ENCODE measurements around the gene TIMP3. TPM values are rescaled to one million over a fixed set of nuclear protein-coding genes. Genes with fewer than 3 reads are reported as not detected.

Gene TIMP3
- total RNA-seq, 4 donors from 2014 or later, result 68.1 to 381 (median 202) TPM

DNA sequence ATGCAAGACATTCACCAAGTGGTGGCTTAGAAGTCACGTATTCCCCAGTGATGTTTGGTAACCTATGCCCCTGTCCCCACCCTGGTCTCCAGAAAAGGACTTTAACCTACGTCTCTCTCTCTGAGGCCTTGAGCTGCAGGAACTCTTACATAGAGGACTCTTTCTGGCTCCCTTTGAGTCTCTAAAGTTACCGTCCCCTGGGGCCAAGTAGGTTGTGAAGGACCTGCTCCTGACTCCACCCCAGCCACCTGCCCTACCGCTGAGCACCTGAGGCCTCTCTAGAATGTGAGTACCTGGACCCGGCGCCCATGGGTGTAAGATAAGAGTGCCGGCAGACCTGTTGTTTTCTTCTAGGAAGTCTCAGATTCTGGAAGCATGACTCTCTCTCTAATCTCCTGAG, 95.4 kb downstream of the TIMP3 start:
- intact Hi-C loops (cut with DNase I; ENCODE audit: low total_unique reads), result no loop called here
- no peak overlapping the region for H3K4me3 ChIP-seq (ENCODE audit: low read depth, poor library complexity, severe bottlenecking)
- 73 to 76% methylated on average over 7 of the region's 7 CpGs for WGBS, 2 donors
- TF ChIP-seq POLR2A (IDR thresholded peaks at IDR 0.05), result no peak
- TF ChIP-seq, protein P1, sequence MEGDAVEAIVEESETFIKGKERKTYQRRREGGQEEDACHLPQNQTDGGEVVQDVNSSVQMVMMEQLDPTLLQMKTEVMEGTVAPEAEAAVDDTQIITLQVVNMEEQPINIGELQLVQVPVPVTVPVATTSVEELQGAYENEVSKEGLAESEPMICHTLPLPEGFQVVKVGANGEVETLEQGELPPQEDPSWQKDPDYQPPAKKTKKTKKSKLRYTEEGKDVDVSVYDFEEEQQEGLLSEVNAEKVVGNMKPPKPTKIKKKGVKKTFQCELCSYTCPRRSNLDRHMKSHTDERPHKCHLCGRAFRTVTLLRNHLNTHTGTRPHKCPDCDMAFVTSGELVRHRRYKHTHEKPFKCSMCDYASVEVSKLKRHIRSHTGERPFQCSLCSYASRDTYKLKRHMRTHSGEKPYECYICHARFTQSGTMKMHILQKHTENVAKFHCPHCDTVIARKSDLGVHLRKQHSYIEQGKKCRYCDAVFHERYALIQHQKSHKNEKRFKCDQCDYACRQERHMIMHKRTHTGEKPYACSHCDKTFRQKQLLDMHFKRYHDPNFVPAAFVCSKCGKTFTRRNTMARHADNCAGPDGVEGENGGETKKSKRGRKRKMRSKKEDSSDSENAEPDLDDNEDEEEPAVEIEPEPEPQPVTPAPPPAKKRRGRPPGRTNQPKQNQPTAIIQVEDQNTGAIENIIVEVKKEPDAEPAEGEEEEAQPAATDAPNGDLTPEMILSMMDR (IDR thresholded peaks at IDR 0.05), result no peak
- no peak for DNase-seq (ENCODE audit: low spot score in 2 of 2)

- DNase-seq (ENCODE audit: low spot score in 2 of 2), result no peak
- H3K4me3 ChIP-seq (ENCODE audit: low read depth, poor library complexity, severe bottlenecking), result no peak overlapping the region
- WGBS, 2 donors, result 83 to 88% methylated on average over 5 of the region's 5 CpGs
- TF ChIP-seq, protein P1 (IDR thresholded peaks at IDR 0.05), result no peak
- no peak for TF ChIP-seq POLR2A (IDR thresholded peaks at IDR 0.05)
- intact Hi-C loops (cut with DNase I; ENCODE audit: low total_unique reads), result no loop called here
These were observed 95.9 kb downstream of the TIMP3 start for GRCh38 chr22:32897400-32897799.

DNA sequence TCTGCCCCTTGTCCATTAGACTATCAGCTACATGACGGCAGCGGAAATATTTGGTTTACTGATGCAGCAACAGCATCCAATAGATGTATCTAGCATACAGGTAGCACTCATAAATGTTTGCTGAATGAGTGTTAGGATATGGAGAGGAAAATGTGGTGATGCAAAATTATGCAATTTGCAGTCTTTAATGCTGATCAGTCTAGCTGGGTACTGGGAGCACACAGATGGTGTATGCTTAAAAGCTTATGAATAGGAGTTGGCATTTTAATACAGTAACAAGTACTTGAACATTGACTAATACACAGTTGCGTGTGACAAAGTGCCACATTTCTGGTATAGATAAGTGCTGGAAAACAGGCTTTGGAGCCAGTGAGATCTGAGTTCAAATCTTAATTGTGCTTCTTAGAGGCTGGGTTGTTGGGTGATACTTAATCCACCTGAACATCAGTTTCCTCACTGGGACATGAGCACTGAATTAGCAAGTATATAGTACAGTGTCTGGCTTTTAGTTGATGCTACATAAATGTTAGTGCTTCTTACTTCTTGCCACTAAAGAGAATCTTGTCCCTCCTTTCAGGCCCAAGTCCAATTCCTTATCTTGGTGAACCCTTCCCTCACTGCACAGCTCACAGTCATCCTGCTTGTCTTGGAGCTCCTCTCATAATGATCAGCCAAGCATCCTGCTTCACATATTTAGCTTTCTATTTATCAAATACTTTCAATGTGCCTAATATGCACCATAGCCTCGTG, 99.6 kb downstream of the TIMP3 start:
- TF ChIP-seq, protein P1 (IDR thresholded peaks at IDR 0.05), result no peak
- TF ChIP-seq POLR2A (IDR thresholded peaks at IDR 0.05), result no peak
- DNase-seq (ENCODE audit: low spot score in 2 of 2), result no peak
- H3K4me3 ChIP-seq (ENCODE audit: low read depth, poor library complexity, severe bottlenecking), result no peak overlapping the region
- intact Hi-C loops (cut with DNase I; ENCODE audit: low total_unique reads), result no loop called here
- WGBS, 2 donors, result 93 to 96% methylated on average over 4 of the region's 4 CpGs

GRCh38 chr22:32901925-32902324, 100.4 kb downstream of the TIMP3 start:
- no peak for TF ChIP-seq POLR2A (IDR thresholded peaks at IDR 0.05)
- intact Hi-C loops (cut with DNase I; ENCODE audit: low total_unique reads), result no loop called here
- H3K4me3 ChIP-seq (ENCODE audit: low read depth, poor library complexity, severe bottlenecking), result no peak overlapping the region
- no peak for DNase-seq (ENCODE audit: low spot score in 2 of 2)
- 0 to 94% methylated on average over 1 of the region's 1 CpG for WGBS, 2 donors

DNA sequence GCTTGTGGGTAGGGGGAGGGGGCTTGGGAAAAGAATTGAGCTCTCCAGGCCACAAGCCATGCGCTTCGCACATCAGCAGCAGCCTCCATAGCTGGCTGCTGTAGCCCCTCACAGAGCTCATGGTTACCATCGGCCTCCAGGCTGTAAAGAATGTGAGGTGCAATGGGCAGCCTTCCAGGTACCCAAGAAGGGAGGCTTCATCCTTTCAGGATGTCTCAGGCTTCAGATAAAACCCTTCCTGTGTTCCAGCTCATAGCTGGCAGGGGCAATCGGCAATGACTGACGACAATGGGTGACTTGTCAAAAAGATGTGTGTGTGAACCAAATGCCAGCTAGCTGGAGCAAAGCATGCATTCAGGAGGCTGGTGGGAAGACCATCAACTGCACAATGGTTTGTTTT, 102.0 kb downstream of the TIMP3 start:
- TF ChIP-seq POLR2A (IDR thresholded peaks at IDR 0.05), result no peak
- TF ChIP-seq, protein P1 (IDR thresholded peaks at IDR 0.05), result no peak
- H3K4me3 ChIP-seq (ENCODE audit: low read depth, poor library complexity, severe bottlenecking), result no peak overlapping the region
- intact Hi-C loops (cut with DNase I; ENCODE audit: low total_unique reads), result no loop called here
- 57 to 65% methylated on average over 5 of the region's 5 CpGs for WGBS, 2 donors
- no peak for DNase-seq (ENCODE audit: low spot score in 2 of 2)

- DNase-seq (ENCODE audit: low spot score in 2 of 2), result no peak
- TF ChIP-seq, protein P1 (IDR thresholded peaks at IDR 0.05), result no peak
- TF ChIP-seq POLR2A (IDR thresholded peaks at IDR 0.05), result no peak
- WGBS, 2 donors, result 85 to 86% methylated on average over 3 of the region's 3 CpGs
- intact Hi-C loops (cut with DNase I; ENCODE audit: low total_unique reads), result no loop called here
- no peak overlapping the region for H3K4me3 ChIP-seq (ENCODE audit: low read depth, poor library complexity, severe bottlenecking)
These were observed 102.5 kb downstream of the TIMP3 start for GRCh38 chr22:32904044-32904443.

Data from lower leg skin (tissue), 4 donors.